Measurements from ENCODE around the gene MRPS25.

MRPS25 gene

DNA sequence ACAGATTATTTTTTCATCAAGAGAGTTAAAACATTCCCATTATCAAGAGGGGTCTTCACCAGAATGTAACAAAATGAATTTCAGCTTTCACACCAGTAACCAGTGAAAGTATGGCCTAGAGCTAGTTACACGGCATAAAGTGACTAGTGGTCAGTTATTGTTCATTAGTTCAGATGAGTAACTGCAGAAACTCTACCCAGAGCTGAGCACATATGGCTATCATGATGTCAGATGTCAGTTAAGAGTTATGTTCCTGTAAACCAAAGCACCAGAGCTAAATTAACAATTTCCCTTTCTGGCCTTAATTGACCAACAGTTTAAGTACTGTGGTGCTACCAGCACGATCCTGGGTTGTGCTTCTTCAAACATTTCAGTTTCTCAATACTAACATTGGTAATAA lies 6.6 kb upstream of the MRPS25 start:
- TF ChIP-seq, protein P1, sequence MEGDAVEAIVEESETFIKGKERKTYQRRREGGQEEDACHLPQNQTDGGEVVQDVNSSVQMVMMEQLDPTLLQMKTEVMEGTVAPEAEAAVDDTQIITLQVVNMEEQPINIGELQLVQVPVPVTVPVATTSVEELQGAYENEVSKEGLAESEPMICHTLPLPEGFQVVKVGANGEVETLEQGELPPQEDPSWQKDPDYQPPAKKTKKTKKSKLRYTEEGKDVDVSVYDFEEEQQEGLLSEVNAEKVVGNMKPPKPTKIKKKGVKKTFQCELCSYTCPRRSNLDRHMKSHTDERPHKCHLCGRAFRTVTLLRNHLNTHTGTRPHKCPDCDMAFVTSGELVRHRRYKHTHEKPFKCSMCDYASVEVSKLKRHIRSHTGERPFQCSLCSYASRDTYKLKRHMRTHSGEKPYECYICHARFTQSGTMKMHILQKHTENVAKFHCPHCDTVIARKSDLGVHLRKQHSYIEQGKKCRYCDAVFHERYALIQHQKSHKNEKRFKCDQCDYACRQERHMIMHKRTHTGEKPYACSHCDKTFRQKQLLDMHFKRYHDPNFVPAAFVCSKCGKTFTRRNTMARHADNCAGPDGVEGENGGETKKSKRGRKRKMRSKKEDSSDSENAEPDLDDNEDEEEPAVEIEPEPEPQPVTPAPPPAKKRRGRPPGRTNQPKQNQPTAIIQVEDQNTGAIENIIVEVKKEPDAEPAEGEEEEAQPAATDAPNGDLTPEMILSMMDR (conservative IDR thresholded peaks at IDR 0.05; ENCODE audit: low read length) = no peak
- no peak for TF ChIP-seq EZH2phosphoT487 (IDR thresholded peaks at IDR 0.05; ENCODE audit: borderline replicate concordance)
- H3K27me3 ChIP-seq (ENCODE audit: insufficient read depth, low read length, poor library complexity, severe bottlenecking) = no peaks in the 10 kb centered on the region
- H3K9me2 ChIP-seq (replicated peaks; ENCODE audit: low read depth, low read length) = no peaks in the 10 kb centered on the region
- H3K4me2 ChIP-seq (ENCODE audit: low read depth, low read length, poor library complexity, severe bottlenecking) = no peak overlapping the region
- H2AFZ ChIP-seq (ENCODE audit: low read length) = no peak overlapping the region
- no peaks in the 10 kb centered on the region for H4K20me1 ChIP-seq (ENCODE audit: insufficient read depth, low read length, poor library complexity, severe bottlenecking)
- no peak overlapping the region for H3K9ac ChIP-seq (ENCODE audit: low read depth, low read length, poor library complexity, severe bottlenecking)
- no peaks in the 10 kb centered on the region for H3F3A ChIP-seq (ENCODE audit: low read depth)
- H3K36me3 ChIP-seq (ENCODE audit: insufficient read depth, low read length) = peaks cover 38% of the 10 kb centered on the region
- H3K9me3 ChIP-seq (ENCODE audit: insufficient read depth, low read depth, low read length) = no peaks in the 10 kb centered on the region
- H3K4me3 ChIP-seq (ENCODE audit: low read length, poor library complexity, severe bottlenecking) = no peak overlapping the region
- H3K79me2 ChIP-seq (ENCODE audit: insufficient read depth, low read length) = no peaks in the 10 kb centered on the region
- H3K4me1 ChIP-seq (ENCODE audit: insufficient read depth, low read length, poor library complexity, severe bottlenecking) = no peaks in the 10 kb centered on the region

GRCh38 chr3:15069441-15069840 lies 4.3 kb upstream of the MRPS25 start:
- H3K4me1 ChIP-seq (ENCODE audit: insufficient read depth, low read length, poor library complexity, severe bottlenecking) = peaks cover 2% of the 10 kb centered on the region
- no peaks in the 10 kb centered on the region for H3K9me2 ChIP-seq (replicated peaks; ENCODE audit: low read depth, low read length)

DNA sequence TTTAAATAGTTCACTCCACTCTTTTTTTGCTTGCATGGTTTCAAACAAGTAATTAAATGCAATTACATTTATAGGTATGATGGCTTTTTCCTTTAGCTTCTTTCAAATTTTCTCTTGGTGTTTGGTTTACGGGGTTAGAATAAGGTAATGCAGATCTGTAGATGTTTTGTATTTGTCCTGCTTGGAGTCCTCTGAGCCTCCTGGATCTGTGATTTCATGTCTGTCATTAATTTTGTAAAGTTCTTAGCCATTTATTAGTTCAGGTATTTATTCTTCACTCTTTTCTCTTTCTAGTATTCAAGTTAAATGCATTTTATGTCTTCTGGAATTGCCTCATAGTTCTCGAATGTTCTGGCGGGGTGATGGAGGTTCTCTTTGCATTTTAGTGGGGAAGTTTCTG lies 1.4 kb upstream of the MRPS25 start:
- Histone ChIP-seq H3K9ac (ENCODE audit: low read depth, low read length, poor library complexity, severe bottlenecking) (no peak overlapping the region), H3K4me1 (ENCODE audit: insufficient read depth, low read length, poor library complexity, severe bottlenecking) (peaks cover 17% of the 10 kb centered on the region), H3K36me3 (ENCODE audit: insufficient read depth, low read length) (no peaks in the 10 kb centered on the region), H2AFZ (ENCODE audit: low read length) (no peak overlapping the region), H3K9me2 (replicated peaks; ENCODE audit: low read depth, low read length) (no peaks in the 10 kb centered on the region), H3K4me2 (ENCODE audit: low read depth, low read length, poor library complexity, severe bottlenecking) (no peak overlapping the region), H3K27me3 (ENCODE audit: insufficient read depth, low read length, poor library complexity, severe bottlenecking) (no peaks in the 10 kb centered on the region), H3F3A (ENCODE audit: low read depth) (no peaks in the 10 kb centered on the region), H3K4me3 (ENCODE audit: low read length, poor library complexity, severe bottlenecking) (no peak overlapping the region), H4K20me1 (ENCODE audit: insufficient read depth, low read length, poor library complexity, severe bottlenecking) (peaks cover 21% of the 10 kb centered on the region), H3K9me3 (ENCODE audit: insufficient read depth, low read depth, low read length) (no peaks in the 10 kb centered on the region), H3K79me2 (ENCODE audit: insufficient read depth, low read length) (peaks cover 23% of the 10 kb centered on the region)
- TF ChIP-seq EZH2phosphoT487 (IDR thresholded peaks at IDR 0.05; ENCODE audit: borderline replicate concordance) = no peak
- TF ChIP-seq, protein P1 (conservative IDR thresholded peaks at IDR 0.05; ENCODE audit: low read length) = no peak

More at GRCh38 chr3:15069441-15069840, 4.3 kb upstream of the MRPS25 start:
- no peaks in the 10 kb centered on the region for H3K27me3 ChIP-seq (ENCODE audit: insufficient read depth, low read length, poor library complexity, severe bottlenecking)
- no peak overlapping the region for H2AFZ ChIP-seq (ENCODE audit: low read length)
- TF ChIP-seq, protein P1 (conservative IDR thresholded peaks at IDR 0.05; ENCODE audit: low read length) = no peak
- TF ChIP-seq EZH2phosphoT487 (IDR thresholded peaks at IDR 0.05; ENCODE audit: borderline replicate concordance) = no peak
- peaks cover 6% of the 10 kb centered on the region for H3K79me2 ChIP-seq (ENCODE audit: insufficient read depth, low read length)
- no peak overlapping the region for H3K4me3 ChIP-seq (ENCODE audit: low read length, poor library complexity, severe bottlenecking)
- H3K4me2 ChIP-seq (ENCODE audit: low read depth, low read length, poor library complexity, severe bottlenecking) = no peak overlapping the region
- peaks cover 17% of the 10 kb centered on the region; the same call in 1 of the 2 replicates for H3K36me3 ChIP-seq (ENCODE audit: insufficient read depth, low read length)
- H3K9me3 ChIP-seq (ENCODE audit: insufficient read depth, low read depth, low read length) = no peaks in the 10 kb centered on the region
- H4K20me1 ChIP-seq (ENCODE audit: insufficient read depth, low read length, poor library complexity, severe bottlenecking) = peaks cover 5% of the 10 kb centered on the region
- no peak overlapping the region for H3K9ac ChIP-seq (ENCODE audit: low read depth, low read length, poor library complexity, severe bottlenecking)
- no peaks in the 10 kb centered on the region for H3F3A ChIP-seq (ENCODE audit: low read depth)

All from Loucy (cell line).